ENCODE measurements around the gene SMARCAD1.

- TF ChIP-seq CTCF (IDR thresholded peaks at IDR 0.05; ENCODE audit: poor library complexity) = no peak
- no peak for TF ChIP-seq EZH2 (IDR thresholded peaks at IDR 0.05; ENCODE audit: borderline replicate concordance)
- no peak for TF ChIP-seq EZH2phosphoT487 (IDR thresholded peaks at IDR 0.05; ENCODE audit: low read depth, severe bottlenecking, unreplicated experiment)
Observed at GRCh38 chr4:94175553-94176261, 32.0 kb upstream of the SMARCAD1 start.
